Spleen (tissue), 11 donors: ENCODE data around the gene GALK1. TPM values are rescaled to one million over a fixed set of nuclear protein-coding genes. Genes with fewer than 3 reads are reported as not detected.
A peak's percentile ranks its signal among the peaks of the same experiment; 100 is the strongest.

Experiments used
- DNase-seq: peaks from one replicate; pipeline ENCODE4 v3.0.0-alpha.2; 2020
- H3K27ac ChIP-seq, 8 donors: fragments of 200-600 bp; sonication (generic) in 7 of 8; 1 replicate in 4 of 8; 2 replicates in 4 of 8; pipeline versions ENCODE4 v1.5.0 to v1.8.0; 2016 to 2021; ENCODE audit warnings: inconsistent platforms in 4 of 8, mild to moderate bottlenecking in 4 of 8, moderate library complexity in 1 of 8
- H3K27me3 ChIP-seq, 7 donors: fragments of 200-600 bp; sonication (generic) in 6 of 7; replicated peaks in 1 of 7; 1 replicate in 4 of 7; 2 replicates in 3 of 7; pipeline versions ENCODE4 v1.5.0 to v1.8.0; 2016 to 2021; ENCODE audit warnings: inconsistent platforms in 3 of 7, mild to moderate bottlenecking in 1 of 7
- H3K36me3 ChIP-seq, 6 donors: fragments of 200-600 bp; sonication (generic) in 5 of 6; 1 replicate in 4 of 6; 2 replicates in 2 of 6; pipeline versions ENCODE4 v1.5.0 to v1.8.0; 2016 to 2021; ENCODE audit warnings: inconsistent platforms in 2 of 6
- H3K4me1 ChIP-seq, 6 donors: fragments of 200-600 bp; sonication (generic) in 5 of 6; 1 replicate in 3 of 6; 2 replicates in 3 of 6; pipeline versions ENCODE4 v1.5.0 to v1.8.0; 2016 to 2021; ENCODE audit warnings: inconsistent platforms in 3 of 6
- H3K4me3 ChIP-seq, 8 donors: fragments of 200-600 bp; sonication (generic) in 7 of 8; 1 replicate in 4 of 8; 2 replicates in 4 of 8; pipeline versions ENCODE4 v1.5.0 to v1.8.0; 2016 to 2021; ENCODE audit warnings: inconsistent platforms in 4 of 8, mild to moderate bottlenecking in 4 of 8, moderate library complexity in 2 of 8
- H3K9me3 ChIP-seq, 8 donors: fragments of 200-600 bp; sonication (generic) in 7 of 8; 1 replicate in 4 of 8; 2 replicates in 4 of 8; pipeline versions ENCODE4 v1.5.0 to v1.8.0; 2016 to 2021; ENCODE audit warnings: inconsistent platforms in 4 of 8
- POLR2A ChIP-seq, 3 donors: fragments of 450-650 bp; IDR thresholded peaks; one replicate each; pipeline ENCODE4 v1.5.1; 2017; ENCODE audit warnings: antibody characterized with exemption in 3 of 3, mild to moderate bottlenecking in 1 of 3
- POLR2AphosphoS5 ChIP-seq, 3 donors: sonication (generic); formaldehyde crosslinking; IDR thresholded peaks; one replicate each; pipeline ENCODE4 v1.5.1; 2017; ENCODE audit warnings: antibody characterized with exemption in 3 of 3
- WGBS, 5 donors: extraction: QIAGEN DNeasy Blood & Tissue Kit in 3 of 5; methylation state at CpG; one replicate each; pipeline versions ENCODE4 v1.1.5 to v1.1.7; 2013 to 2018; 5-methylcytosine and 5-hydroxymethylcytosine counted together
- intact Hi-C: fragments of 100-400 bp; cut with DNase I; formaldehyde crosslinking; loops from one replicate; pipeline ENCODE4 v1.15.0; 2023; ENCODE audit warnings: low total_unique reads
- polyA plus RNA-seq, 3 donors: library from polyadenylated mRNA; stranded (reverse); fragments of 200-250 nt; gene quantifications; one replicate each; pipeline ENCODE4 v1.2.1, GENCODE V29; 2013
- total RNA-seq, 7 donors: library from RNA; depleted of rRNA in 3 of 7; stranded (reverse); fragments of >200 nt in 3 of 7; fragmentation: NEBNext Ultra II Directional in 4 of 7; extraction: Animal tissue kit (Norgen Biotek cat#: 25700) in 4 of 7; gene quantifications; one replicate each; pipeline versions ENCODE4 v1.1.0 to v1.2.1, GENCODE V29; 2016 to 2021
- TF ChIP-seq, protein P1 (sequence below), 11 experiments: fragments of 200-600 bp in 7 of 11; fragments of 450-650 bp in 4 of 11; sonication (generic) in 4 of 11; IDR thresholded peaks in 8 of 11; conservative IDR thresholded peaks in 3 of 11; 1 replicate in 7 of 11; 2 replicates in 4 of 11; pipeline versions ENCODE4 v1.4.0 to v1.8.0; 2016 to 2021; ENCODE audit warnings: antibody characterized with exemption in 11 of 11, inconsistent platforms in 4 of 11, mild to moderate bottlenecking in 1 of 11
- donor health status: healthy with polysubstance abuse.
- donor health status: DM: no; HTN: no; CAD: no; lungs with moderate emphysema.
- donor health status: DM: no; HTN: no; CAD: no.
- donor health status: Bipolar disorder and iron deficiency.
- donor health status: healthy.
- donor health status: DM: no; HTN: no; CAD: no.
- donor health status: DM: yes; HTN: yes; CAD: no.

GALK1 gene
- total and polyA plus RNA-seq, 10 donors = 23.5 to 45.9 (median 34.0) TPM

DNA sequence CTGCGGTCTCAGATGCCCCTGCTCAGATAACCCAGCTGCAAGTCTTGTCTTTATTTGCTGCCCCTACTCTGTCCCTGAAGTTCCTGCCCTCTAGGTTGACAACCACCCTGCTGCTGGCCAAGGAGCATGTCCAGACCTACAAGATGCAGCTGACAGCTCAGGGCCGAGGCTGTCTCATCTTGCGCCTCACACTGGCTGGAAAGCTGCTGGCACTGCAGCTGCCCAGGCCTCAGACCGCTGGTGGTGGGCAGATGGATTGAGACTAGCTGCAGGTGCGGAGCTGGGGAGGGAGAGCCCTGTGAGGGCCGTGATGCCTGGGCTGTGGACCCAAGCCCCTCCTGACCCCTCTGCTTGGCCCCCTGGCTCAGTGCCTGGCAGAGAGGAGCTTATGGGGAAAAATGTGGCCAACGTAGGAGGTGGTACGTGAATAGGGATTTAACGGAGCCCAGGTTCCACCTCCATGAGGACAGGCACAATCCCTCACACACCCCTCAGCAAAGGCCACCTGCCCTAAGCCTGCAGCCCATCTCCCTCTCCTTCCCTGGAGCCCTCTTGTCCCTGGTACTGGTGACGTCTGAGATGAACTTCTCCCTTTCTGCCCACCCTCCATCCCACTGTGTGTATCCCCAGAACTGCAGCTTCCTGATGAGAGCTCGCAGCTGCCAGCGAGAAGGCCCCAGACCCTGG, 8.3 kb upstream of the GALK1 start:
- TF ChIP-seq, protein P1, sequence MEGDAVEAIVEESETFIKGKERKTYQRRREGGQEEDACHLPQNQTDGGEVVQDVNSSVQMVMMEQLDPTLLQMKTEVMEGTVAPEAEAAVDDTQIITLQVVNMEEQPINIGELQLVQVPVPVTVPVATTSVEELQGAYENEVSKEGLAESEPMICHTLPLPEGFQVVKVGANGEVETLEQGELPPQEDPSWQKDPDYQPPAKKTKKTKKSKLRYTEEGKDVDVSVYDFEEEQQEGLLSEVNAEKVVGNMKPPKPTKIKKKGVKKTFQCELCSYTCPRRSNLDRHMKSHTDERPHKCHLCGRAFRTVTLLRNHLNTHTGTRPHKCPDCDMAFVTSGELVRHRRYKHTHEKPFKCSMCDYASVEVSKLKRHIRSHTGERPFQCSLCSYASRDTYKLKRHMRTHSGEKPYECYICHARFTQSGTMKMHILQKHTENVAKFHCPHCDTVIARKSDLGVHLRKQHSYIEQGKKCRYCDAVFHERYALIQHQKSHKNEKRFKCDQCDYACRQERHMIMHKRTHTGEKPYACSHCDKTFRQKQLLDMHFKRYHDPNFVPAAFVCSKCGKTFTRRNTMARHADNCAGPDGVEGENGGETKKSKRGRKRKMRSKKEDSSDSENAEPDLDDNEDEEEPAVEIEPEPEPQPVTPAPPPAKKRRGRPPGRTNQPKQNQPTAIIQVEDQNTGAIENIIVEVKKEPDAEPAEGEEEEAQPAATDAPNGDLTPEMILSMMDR (IDR thresholded peaks at IDR 0.05 in 8 of 11, conservative IDR thresholded peaks at IDR 0.05 in 3 of 11) = no peak
- TF ChIP-seq POLR2A (IDR thresholded peaks at IDR 0.05) (no peak), POLR2AphosphoS5 (IDR thresholded peaks at IDR 0.05) (peak in 1 of 3 donors; percentile 78)
- no peaks in the 10 kb centered on the region for H3K9me3 ChIP-seq
- H3K36me3 ChIP-seq = peaks cover 0 to 46% (median 25%) of the 10 kb centered on the region in 6 donors
- intact Hi-C loops = no loop called here
- H3K4me3 ChIP-seq = no peak overlapping the region
- no peaks in the 10 kb centered on the region for H3K27me3 ChIP-seq
- peak; percentile 72 for DNase-seq
- 83 to 94% (median 90%) methylated on average over 10 to 12 of the region's 12 CpGs for WGBS, 5 donors
- H3K27ac ChIP-seq = no peak overlapping the region
- H3K4me1 ChIP-seq = peaks cover 25 to 45% (median 36%) of the 10 kb centered on the region in 6 donors

- TF ChIP-seq POLR2AphosphoS5 (IDR thresholded peaks at IDR 0.05) (no peak), POLR2A (IDR thresholded peaks at IDR 0.05) (no peak)
- TF ChIP-seq, protein P1 (IDR thresholded peaks at IDR 0.05 in 8 of 11, conservative IDR thresholded peaks at IDR 0.05 in 3 of 11) = no peak
- Histone ChIP-seq H3K27ac (no peak overlapping the region), H3K9me3 (no peaks in the 10 kb centered on the region), H3K27me3 (no peaks in the 10 kb centered on the region), H3K4me1 (peaks cover 11 to 28% (median 20%) of the 10 kb centered on the region in 6 donors), H3K4me3 (no peak overlapping the region), H3K36me3 (peaks cover 0 to 29% (median 11%) of the 10 kb centered on the region in 6 donors)
- intact Hi-C loops = no loop called here
- WGBS, 5 donors = 73 to 88% (median 83%) methylated on average over 17 of the region's 17 CpGs
- peak; percentile 27 for DNase-seq
Measured at GRCh38 chr17:75771334-75772281, 6.6 kb upstream of the GALK1 start.

DNA sequence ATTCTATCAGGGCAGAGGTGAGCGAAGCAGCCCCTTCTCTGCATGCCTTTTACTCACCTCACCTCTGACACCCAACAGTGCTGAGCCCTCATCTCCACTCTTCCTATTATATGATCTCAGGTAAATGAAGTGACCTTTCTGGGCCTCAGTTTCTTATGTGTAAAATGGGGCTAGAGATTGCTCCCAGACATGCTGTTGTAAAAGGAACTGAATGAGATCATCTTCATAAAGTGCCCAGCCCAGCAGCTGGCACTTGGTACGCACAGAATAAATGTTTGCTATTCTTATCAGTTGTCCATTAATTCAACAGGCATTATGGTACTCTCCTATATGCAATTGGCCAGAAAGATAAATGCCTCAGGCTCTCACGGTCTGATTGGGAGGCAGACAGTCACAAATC, 4.5 kb upstream of the GALK1 start:
- Histone ChIP-seq H3K27me3 (no peaks in the 10 kb centered on the region), H3K4me1 (peaks cover under 1 to 21% (median 9%) of the 10 kb centered on the region in 6 donors), H3K36me3 (peaks cover 0 to 8% (median 2%) of the 10 kb centered on the region in 6 donors), H3K9me3 (no peaks in the 10 kb centered on the region), H3K27ac (no peak overlapping the region), H3K4me3 (no peak overlapping the region)
- 83 to 97% (median 90%) methylated on average over 3 of the region's 3 CpGs for WGBS, 5 donors
- no peak for DNase-seq
- intact Hi-C loops = no loop called here
- TF ChIP-seq, protein P1 (IDR thresholded peaks at IDR 0.05 in 8 of 11, conservative IDR thresholded peaks at IDR 0.05 in 3 of 11) = no peak
- no peak for TF ChIP-seq POLR2AphosphoS5 (IDR thresholded peaks at IDR 0.05)

DNA sequence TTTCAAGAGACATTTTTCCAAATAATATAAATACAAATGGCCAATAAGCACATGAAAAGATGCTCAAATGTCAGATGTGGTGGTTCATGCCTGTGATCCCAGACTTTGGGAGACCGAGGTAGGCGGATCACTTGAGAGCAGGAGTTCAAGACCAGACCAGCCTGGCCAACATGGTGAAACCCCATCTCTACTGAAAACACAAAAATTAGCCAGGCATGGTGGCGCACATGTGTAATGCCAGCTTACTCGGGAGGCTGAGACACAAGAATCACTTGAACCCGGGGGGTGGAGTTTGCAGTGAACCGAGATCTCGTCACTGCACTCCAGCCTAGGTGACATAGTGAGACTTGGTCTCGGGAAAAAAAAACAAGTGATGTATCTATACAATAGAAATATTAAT, 2.9 kb upstream of the GALK1 start:
- Histone ChIP-seq H3K4me1 (peaks cover 12 to 37% (median 26%) of the 10 kb centered on the region in 6 donors), H3K27ac (no peak overlapping the region), H3K27me3 (no peaks in the 10 kb centered on the region), H3K4me3 (no peak overlapping the region), H3K9me3 (no peaks in the 10 kb centered on the region), H3K36me3 (peaks cover 0 to 6% (median 0%) of the 10 kb centered on the region in 6 donors)
- WGBS, 5 donors = 89 to 95% (median 92%) methylated on average over 8 of the region's 8 CpGs
- intact Hi-C loops = no loop called here
- TF ChIP-seq POLR2AphosphoS5 (IDR thresholded peaks at IDR 0.05) (no peak), POLR2A (IDR thresholded peaks at IDR 0.05) (no peak)
- TF ChIP-seq, protein P1 (IDR thresholded peaks at IDR 0.05 in 8 of 11, conservative IDR thresholded peaks at IDR 0.05 in 3 of 11) = no peak
- peak; percentile 18 for DNase-seq
